HG02759 (cell line): ENCODE results near the gene CSHL1.
"Not testable (repeated sequence)": the region's sequence is repeated elsewhere in the genome, so short reads cannot be mapped to it uniquely, and the experiment has no call there.

ENCODE experiments used
- ATAC-seq: cut with Tn5 transposase; IDR thresholded peaks from one replicate; pipeline ENCODE4 v1.9.1; 2021; ENCODE audit warnings: mild to moderate bottlenecking, moderate library complexity; ENCODE audit not compliant: unreplicated experiment

The CSHL1 gene

GRCh38 chr17:63920050-63920449, 9.0 kb upstream of the CSHL1 start:
- not testable (repeated sequence) for ATAC-seq

- peak; percentile 71 for ATAC-seq
Observed at GRCh38 chr17:63919311-63919723, 8.3 kb upstream of the CSHL1 start.

DNA sequence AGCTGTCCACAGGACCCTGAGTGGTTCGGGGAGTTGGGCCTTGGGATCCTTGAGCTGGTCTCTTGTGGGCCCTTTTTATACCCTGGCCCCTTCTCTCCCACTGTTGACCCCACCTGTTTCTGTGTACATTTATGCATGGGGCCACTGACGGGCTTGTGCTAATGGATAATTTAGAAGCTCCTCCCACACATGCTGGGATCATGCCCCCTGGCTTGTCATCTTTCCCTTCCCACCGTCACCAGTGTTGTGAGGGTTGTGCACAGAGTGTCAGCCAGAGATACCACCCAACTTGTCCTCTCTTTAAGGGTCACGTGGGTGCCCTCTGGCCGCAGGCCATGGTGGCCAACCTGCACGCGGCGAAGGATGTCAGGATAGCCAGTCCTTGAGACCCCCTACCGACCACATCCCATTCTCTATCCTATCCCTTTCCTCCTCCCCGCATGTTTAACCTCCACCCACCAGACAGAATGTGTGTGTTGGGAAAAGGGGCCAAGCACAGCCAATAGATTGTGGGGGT, 7.8 kb upstream of the CSHL1 start, which contains the start of gene GH1:
GH1 (minus strand) TSS at position 51 of the 517 bp plus-strand sequence. CDS start 63 bp downstream, outside the sequence.
- not testable (repeated sequence) for ATAC-seq

GRCh38 chr17:63918305-63918704, 7.2 kb upstream of the CSHL1 start:
- ATAC-seq = no peak

- ATAC-seq = no peak
Observed at GRCh38 chr17:63917646-63918045, 6.6 kb upstream of the CSHL1 start.

- not testable (repeated sequence) for ATAC-seq
Observed at GRCh38 chr17:63917206-63917605, 6.1 kb upstream of the CSHL1 start.

- no peak for ATAC-seq
Observed at GRCh38 chr17:63916566-63917185, 5.6 kb upstream of the CSHL1 start.

- not testable (repeated sequence) for ATAC-seq
Observed at GRCh38 chr17:63915753-63916152, 4.7 kb upstream of the CSHL1 start.

DNA sequence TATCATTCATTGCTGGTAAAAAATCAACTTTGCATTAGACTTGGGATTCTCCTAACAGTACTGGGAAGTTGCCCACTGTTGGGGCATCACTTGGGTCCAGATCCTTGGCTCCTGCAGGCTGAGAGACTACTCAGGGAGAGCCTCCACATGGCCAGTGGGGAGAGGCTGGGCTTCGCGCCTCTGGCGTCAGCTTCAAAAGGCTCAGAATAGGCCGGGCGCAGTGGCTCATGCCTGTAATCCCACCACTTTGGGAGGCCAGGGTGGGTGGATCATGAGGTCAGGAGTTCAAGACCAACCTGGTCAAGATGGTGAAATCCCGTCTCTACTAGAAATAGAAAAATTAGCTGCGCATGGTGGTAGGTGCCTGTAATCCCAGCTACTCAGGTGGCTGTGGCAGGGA, 3.4 kb upstream of the CSHL1 start:
- ATAC-seq = no peak

DNA sequence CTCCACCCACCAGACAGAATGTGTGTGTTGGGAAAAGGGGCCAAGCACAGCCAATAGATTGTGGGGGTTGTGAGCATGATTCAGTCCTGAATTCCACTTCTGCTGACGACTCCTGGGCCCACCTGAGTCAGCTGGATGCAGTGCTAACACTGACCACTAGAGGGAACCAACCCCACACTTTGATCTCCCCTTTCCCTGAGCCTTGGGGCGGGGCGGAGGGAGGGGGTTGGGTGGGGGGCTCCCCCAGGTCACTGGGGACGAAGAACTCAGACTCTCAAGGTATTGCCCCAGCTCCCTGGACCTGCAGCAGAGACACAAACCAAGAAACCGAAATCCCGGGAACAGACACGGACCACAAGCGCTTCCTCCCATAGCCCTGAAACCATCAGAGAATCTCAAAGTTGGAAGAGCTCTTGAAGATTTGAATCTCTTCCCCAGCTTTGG, 621 bp upstream of the CSHL1 start:
- ATAC-seq = no peak

DNA sequence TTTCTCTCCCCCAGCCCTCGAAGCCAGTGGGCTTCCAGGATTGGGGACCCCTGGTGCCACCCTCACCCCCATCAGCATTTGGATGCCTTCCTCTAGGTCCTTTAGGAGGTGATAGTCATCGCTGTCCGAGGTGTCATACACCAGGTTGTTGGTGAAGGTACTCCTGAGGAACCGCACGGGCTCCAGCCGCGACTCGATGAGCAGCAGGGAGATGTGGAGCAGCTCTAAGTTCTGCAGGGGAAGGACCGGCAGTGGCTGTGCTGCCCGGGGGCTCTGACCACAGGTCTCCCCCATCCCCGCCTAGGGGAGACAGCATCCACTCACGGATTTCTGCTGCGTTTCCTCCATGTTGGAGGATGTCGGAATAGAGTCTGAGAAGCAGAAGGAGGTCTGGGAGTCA, 962 bp downstream of the CSHL1 start:
- ATAC-seq = no peak

- ATAC-seq = not testable (repeated sequence)
Observed at GRCh38 chr17:63909586-63909985, 1.5 kb downstream of the CSHL1 start.

GRCh38 chr17:63907161-63907778, 3.8 kb downstream of the CSHL1 start:
- ATAC-seq = not testable (repeated sequence)

- ATAC-seq = not testable (repeated sequence)
Observed at GRCh38 chr17:63904796-63905195, 6.3 kb downstream of the CSHL1 start.

GRCh38 chr17:63903787-63904201, 7.3 kb downstream of the CSHL1 start:
- ATAC-seq = not testable (repeated sequence)

DNA sequence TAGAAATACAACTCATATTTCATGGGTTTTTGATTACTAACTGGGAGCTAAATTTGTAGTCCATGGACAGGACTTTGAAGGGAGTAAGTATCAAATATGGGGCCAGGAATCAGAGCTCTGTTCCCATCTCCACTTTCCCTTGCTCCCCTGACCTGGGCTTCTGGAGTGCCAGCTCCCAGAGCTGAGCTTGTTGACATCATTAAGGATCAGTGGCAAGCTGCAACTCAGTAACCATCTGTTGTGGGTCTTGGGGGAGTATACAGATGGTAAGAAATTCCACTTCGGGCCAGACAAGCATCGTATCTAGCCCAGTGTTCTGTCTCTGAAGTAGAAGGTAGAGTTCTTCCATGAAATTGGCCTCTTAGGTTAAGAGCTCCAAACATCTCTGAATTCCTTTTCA, 9.1 kb downstream of the CSHL1 start:
- not testable (repeated sequence) for ATAC-seq

DNA sequence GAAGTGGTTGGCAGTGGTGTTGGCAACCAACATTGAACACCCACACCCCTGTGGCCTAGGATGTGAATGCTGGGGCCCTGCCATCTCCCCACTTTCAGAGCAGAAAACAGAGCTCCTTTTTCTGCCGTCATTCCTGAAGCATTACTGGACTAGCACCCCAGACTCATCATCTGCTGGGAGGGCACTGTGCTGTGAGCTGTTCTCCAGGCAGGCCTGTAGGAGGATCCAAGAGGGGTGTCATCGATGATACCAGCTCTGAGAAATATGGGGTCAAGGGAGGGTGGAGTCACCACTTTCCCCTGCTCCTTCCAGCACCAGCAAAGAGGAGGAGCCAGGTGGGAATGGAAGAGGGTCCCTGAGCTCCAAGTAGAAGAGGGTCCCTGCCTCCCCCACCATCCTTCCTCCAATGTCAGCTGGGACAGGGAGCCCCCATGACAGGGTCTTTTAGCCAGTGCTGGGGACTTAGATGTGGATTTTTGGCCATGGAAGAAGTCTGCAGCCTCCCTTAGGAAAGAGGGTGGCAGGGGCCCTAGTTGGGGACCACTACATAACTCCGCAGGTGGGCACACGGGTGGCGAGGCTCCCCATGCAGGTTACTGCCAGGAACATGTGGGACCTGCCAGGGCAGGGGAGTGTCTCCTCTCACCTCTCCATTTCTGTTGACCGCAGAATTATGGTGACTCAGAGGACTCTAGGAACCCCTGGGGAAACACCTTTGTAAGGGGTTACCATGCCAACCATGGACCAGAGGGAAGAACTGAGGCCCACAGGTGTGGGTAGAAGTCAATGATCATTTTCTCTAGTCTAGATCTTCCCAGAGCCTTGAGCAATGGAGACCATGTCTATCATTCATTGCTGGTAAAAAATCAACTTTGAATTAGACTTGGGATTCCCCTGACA, 11.9 kb downstream of the CSHL1 start:
- not testable (repeated sequence) for ATAC-seq

- ATAC-seq = not testable (repeated sequence)
Observed at GRCh38 chr17:63896524-63897354, 14.3 kb downstream of the CSHL1 start, which contains the start of gene CSH1. Gene CSH1, minus strand, starts transcription at chr17:63896574. Its CDS starts 63 bp downstream, at chr17:63896511.

- ATAC-seq = not testable (repeated sequence)
Observed at GRCh38 chr17:63894821-63895220, 16.2 kb downstream of the CSHL1 start.

DNA sequence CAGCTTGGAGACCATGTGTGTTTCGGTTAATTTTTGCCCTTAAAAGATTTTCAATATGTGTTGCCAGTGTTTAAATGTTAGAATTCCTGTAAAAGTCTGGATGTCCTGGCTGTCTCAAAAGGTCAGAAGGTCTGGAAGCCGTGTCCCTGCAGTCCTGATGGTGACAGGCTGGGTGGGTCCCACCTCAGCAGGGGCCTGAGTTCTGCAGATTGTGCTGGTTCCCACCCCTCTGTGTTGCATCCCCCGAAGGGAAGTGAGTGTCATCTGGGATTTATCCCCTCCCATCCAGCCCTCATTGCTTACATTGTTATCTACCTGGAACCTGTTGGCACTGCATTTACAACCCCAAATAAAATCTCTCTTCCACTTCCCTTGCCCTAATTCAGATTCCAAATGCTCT, 17.0 kb downstream of the CSHL1 start:
- ATAC-seq = not testable (repeated sequence)
